GM19372 (cell line): Measurements from ENCODE around the gene ABHD18.
"Not testable (repeated sequence)": the region's sequence is repeated elsewhere in the genome, so short reads cannot be mapped to it uniquely, and the experiment has no call there.

Experiments used
- ATAC-seq: cut with Tn5 transposase; IDR thresholded peaks from one replicate; pipeline ENCODE4 v1.9.1; 2021; ENCODE audit warnings: mild to moderate bottlenecking, low read depth, moderate library complexity; ENCODE audit not compliant: unreplicated experiment

The ABHD18 gene

GRCh38 chr4:127985989-127986388 is 20.8 kb downstream of the ABHD18 start:
- ATAC-seq, result no peak

GRCh38 chr4:127988638-127989037 is 23.4 kb downstream of the ABHD18 start:
- no peak for ATAC-seq

GRCh38 chr4:127993151-127993550 is 27.9 kb downstream of the ABHD18 start:
- no peak for ATAC-seq

GRCh38 chr4:127995776-127996175 is 30.6 kb downstream of the ABHD18 start:
- no peak for ATAC-seq

- not testable (repeated sequence) for ATAC-seq
Observed at GRCh38 chr4:127996521-127996920, 31.3 kb downstream of the ABHD18 start.

- ATAC-seq, result peak; percentile 98
Observed at GRCh38 chr4:127997534-127998388, 32.6 kb downstream of the ABHD18 start.

GRCh38 chr4:128006592-128006991 is 41.4 kb downstream of the ABHD18 start:
- ATAC-seq, result no peak

GRCh38 chr4:128009428-128009827 is 44.2 kb downstream of the ABHD18 start:
- ATAC-seq, result no peak

- no peak for ATAC-seq
Observed at GRCh38 chr4:128025319-128025718, 60.1 kb downstream of the ABHD18 start.

- ATAC-seq, result no peak
Observed at GRCh38 chr4:128029907-128030306, 64.7 kb downstream of the ABHD18 start.

GRCh38 chr4:128031756-128032384 is 66.7 kb downstream of the ABHD18 start:
- ATAC-seq, result no peak

- ATAC-seq, result no peak
Observed at GRCh38 chr4:128039568-128039967, 74.4 kb downstream of the ABHD18 start.

- not testable (repeated sequence) for ATAC-seq
Observed at GRCh38 chr4:128047019-128047418, 81.8 kb downstream of the ABHD18 start.

GRCh38 chr4:128047514-128047913 is 82.3 kb downstream of the ABHD18 start:
- ATAC-seq, result not testable (repeated sequence)

GRCh38 chr4:128051229-128051628 is 86.0 kb downstream of the ABHD18 start:
- ATAC-seq, result not testable (repeated sequence)

- not testable (repeated sequence) for ATAC-seq
Observed at GRCh38 chr4:128054907-128055306, 89.7 kb downstream of the ABHD18 start.

GRCh38 chr4:128055441-128056206 is 90.4 kb downstream of the ABHD18 start:
- not testable (repeated sequence) for ATAC-seq

GRCh38 chr4:128056396-128056795 is 91.2 kb downstream of the ABHD18 start:
- ATAC-seq, result no peak

GRCh38 chr4:128060121-128060698 is 95.0 kb downstream of the ABHD18 start:
- no peak for ATAC-seq

- peak; percentile 80 for ATAC-seq
Observed at GRCh38 chr4:128060699-128061565, 95.7 kb downstream of the ABHD18 start, which contains the start of gene LARP1B. Gene LARP1B, plus strand, starts transcription at chr4:128061312. Its CDS starts 13,640 bp downstream, at chr4:128074952.
